Gastroesophageal sphincter (tissue), 4 donors: Measurements from ENCODE around the gene BRINP2. TPM values are rescaled to one million over a fixed set of nuclear protein-coding genes. Genes with fewer than 3 reads are reported as not detected.

Experiments used
- ATAC-seq: fragments of 150-250 bp; one replicate; pipeline ENCODE4 v1.9.1; 2016; ENCODE audit warnings: mild to moderate bottlenecking, moderate library complexity
- H3K27ac ChIP-seq, 4 donors: fragments of 200-600 bp; sonication (generic) in 3 of 4; 1 replicate in 3 of 4; 2 replicates in 1 of 4; pipeline ENCODE4 v1.5.1; 2016 to 2019
- H3K27me3 ChIP-seq: fragments of 200-600 bp; sonication (generic); one replicate; pipeline ENCODE4 v1.5.1; 2019
- H3K36me3 ChIP-seq, 2 donors: fragments of 200-600 bp; sonication (generic); one replicate each; pipeline ENCODE4 v1.5.1; 2019; ENCODE audit warnings: control low read depth in 1 of 2
- H3K4me1 ChIP-seq, 3 donors: fragments of 200-600 bp; sonication (generic); 1 replicate in 2 of 3; 2 replicates in 1 of 3; pipeline ENCODE4 v1.5.1; 2016 to 2019; ENCODE audit warnings: control low read depth in 2 of 3
- H3K4me3 ChIP-seq, 2 donors: fragments of 200-600 bp; sonication (generic); one replicate each; pipeline ENCODE4 v1.5.1; 2019; ENCODE audit warnings: mild to moderate bottlenecking in 1 of 2, moderate library complexity in 1 of 2
- H3K9me3 ChIP-seq, 3 donors: fragments of 200-600 bp; sonication (generic); one replicate each; pipeline ENCODE4 v1.5.1; 2017 to 2019; ENCODE audit warnings: control low read depth in 2 of 3
- EP300 ChIP-seq: sonication (generic); formaldehyde crosslinking; IDR thresholded peaks from one replicate; pipeline ENCODE4 v1.6.1; 2017; ENCODE audit warnings: antibody characterized with exemption, mild to moderate bottlenecking
- POLR2A ChIP-seq, 2 donors: fragments of 450-650 bp; IDR thresholded peaks; one replicate each; pipeline ENCODE4 v1.6.1; 2017; ENCODE audit warnings: antibody characterized with exemption in 2 of 2, mild to moderate bottlenecking in 2 of 2, moderate library complexity in 1 of 2
- POLR2AphosphoS5 ChIP-seq: sonication (generic); formaldehyde crosslinking; IDR thresholded peaks from one replicate; pipeline ENCODE4 v1.6.1; 2017; ENCODE audit warnings: antibody characterized with exemption
- WGBS, 2 donors: methylation state at CpG; one replicate each; pipeline ENCODE4 v1.1.5; 2018; ENCODE audit warnings: low coverage in 1 of 2; 5-methylcytosine and 5-hydroxymethylcytosine counted together
- total RNA-seq, 4 donors: library from RNA; depleted of rRNA; stranded (reverse); fragments of >200 nt; gene quantifications; one replicate each; pipeline ENCODE4 v1.1.0, GENCODE V29; 2016
- TF ChIP-seq, protein P1 (sequence below), 4 experiments: fragments of 200-600 bp in 2 of 4; fragments of 450-650 bp in 2 of 4; sonication (generic) in 1 of 4; IDR thresholded peaks; one replicate each; pipeline ENCODE4 v1.5.1; 2017 to 2019; ENCODE audit warnings: antibody characterized with exemption in 4 of 4, mild to moderate bottlenecking in 2 of 4, moderate library complexity in 2 of 4

The BRINP2 gene
- total RNA-seq, 4 donors from 2014 or later = 0.62 to 3.3 (median 1.2) TPM; not detected in 1

DNA sequence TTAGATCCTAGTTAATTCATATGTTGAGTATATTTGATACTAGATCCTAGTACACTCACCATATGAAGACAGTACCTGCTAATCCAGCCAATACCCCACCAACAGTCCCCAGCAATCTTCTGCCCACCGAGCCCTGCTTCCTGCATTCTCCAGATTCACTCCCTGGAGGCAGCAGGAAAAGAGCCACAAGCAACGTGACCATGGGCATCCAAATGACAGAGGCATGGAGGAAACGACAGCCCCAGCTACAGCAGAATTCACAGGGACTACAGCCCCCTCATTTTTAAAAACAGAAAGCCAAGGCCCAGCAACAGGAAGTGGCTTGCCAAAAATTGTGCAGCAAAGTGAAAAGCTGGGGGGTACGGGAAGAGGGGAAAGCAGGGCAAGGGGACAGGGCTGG, 35.5 kb upstream of the BRINP2 start:
- ATAC-seq = no peak
- Histone ChIP-seq H3K9me3 (no peaks in the 10 kb centered on the region), H3K36me3 (no peaks in the 10 kb centered on the region), H3K27me3 (no peaks in the 10 kb centered on the region), H3K27ac (no peak overlapping the region), H3K4me1 (no peaks in the 10 kb centered on the region), H3K4me3 (no peak overlapping the region)
- TF ChIP-seq EP300 = no peak
- no peak for TF ChIP-seq POLR2AphosphoS5
- no peak for TF ChIP-seq POLR2A (IDR thresholded peaks at IDR 0.05)
- TF ChIP-seq, protein P1, sequence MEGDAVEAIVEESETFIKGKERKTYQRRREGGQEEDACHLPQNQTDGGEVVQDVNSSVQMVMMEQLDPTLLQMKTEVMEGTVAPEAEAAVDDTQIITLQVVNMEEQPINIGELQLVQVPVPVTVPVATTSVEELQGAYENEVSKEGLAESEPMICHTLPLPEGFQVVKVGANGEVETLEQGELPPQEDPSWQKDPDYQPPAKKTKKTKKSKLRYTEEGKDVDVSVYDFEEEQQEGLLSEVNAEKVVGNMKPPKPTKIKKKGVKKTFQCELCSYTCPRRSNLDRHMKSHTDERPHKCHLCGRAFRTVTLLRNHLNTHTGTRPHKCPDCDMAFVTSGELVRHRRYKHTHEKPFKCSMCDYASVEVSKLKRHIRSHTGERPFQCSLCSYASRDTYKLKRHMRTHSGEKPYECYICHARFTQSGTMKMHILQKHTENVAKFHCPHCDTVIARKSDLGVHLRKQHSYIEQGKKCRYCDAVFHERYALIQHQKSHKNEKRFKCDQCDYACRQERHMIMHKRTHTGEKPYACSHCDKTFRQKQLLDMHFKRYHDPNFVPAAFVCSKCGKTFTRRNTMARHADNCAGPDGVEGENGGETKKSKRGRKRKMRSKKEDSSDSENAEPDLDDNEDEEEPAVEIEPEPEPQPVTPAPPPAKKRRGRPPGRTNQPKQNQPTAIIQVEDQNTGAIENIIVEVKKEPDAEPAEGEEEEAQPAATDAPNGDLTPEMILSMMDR (IDR thresholded peaks at IDR 0.05) = no peak
- 40 to 71% methylated on average over 2 of the region's 4 CpGs for WGBS, 2 donors

DNA sequence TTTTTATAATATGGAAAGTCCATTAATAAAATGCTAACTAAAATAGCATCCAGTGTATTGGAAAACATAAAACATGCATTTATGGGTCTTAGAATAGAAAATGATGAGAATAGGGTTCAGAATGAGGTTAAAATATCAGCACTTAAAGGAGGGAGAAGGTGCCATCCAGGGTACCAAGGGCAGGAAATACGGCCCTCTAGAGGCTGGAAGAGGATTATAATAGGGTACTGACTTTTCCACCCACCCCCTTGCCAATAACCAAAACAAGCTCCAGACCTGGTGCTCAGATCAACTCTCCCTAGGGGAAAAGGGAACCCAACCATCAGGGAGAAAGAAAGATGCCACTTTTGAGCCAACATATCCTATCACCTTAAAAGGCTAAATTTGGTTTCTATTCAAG, 32.9 kb upstream of the BRINP2 start:
- Histone ChIP-seq H3K4me3 (no peak overlapping the region), H3K9me3 (no peaks in the 10 kb centered on the region), H3K27ac (no peak overlapping the region), H3K4me1 (no peaks in the 10 kb centered on the region), H3K36me3 (no peaks in the 10 kb centered on the region), H3K27me3 (no peaks in the 10 kb centered on the region)
- no peak for ATAC-seq
- 30 to 100% methylated on average over 1 of the region's 1 CpG for WGBS, 2 donors
- TF ChIP-seq, protein P1 (IDR thresholded peaks at IDR 0.05) = no peak
- no peak for TF ChIP-seq POLR2A (IDR thresholded peaks at IDR 0.05)
- no peak for TF ChIP-seq EP300
- TF ChIP-seq POLR2AphosphoS5 = no peak

DNA sequence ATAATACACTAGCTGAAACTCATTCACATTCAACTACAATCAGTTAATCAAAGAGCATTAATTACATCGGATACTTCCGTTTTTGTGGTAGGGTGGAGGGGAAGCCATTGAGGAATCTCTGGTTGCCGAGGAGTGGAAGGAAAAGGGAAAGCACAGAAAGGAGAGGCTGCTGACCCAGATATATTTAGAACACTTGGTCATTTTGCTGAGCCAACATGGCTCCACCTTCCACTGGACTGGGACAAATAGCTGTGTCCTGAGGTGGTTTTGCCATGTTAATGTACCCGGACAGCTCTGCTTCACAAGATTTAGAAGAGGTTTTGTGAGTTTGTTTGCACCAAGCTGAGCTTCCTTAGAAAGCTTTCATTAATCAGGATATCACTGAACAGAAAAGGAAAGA, 32.4 kb upstream of the BRINP2 start:
- Histone ChIP-seq H3K36me3 (no peaks in the 10 kb centered on the region), H3K4me1 (no peaks in the 10 kb centered on the region), H3K27me3 (no peaks in the 10 kb centered on the region), H3K27ac (no peak overlapping the region), H3K4me3 (no peak overlapping the region), H3K9me3 (no peaks in the 10 kb centered on the region)
- TF ChIP-seq EP300 = no peak
- no peak for TF ChIP-seq POLR2AphosphoS5
- no peak for TF ChIP-seq POLR2A (IDR thresholded peaks at IDR 0.05)
- TF ChIP-seq, protein P1 (IDR thresholded peaks at IDR 0.05) = no peak
- ATAC-seq = no peak
- WGBS, 2 donors = 88 to 94% methylated on average over 3 to 4 of the region's 4 CpGs

DNA sequence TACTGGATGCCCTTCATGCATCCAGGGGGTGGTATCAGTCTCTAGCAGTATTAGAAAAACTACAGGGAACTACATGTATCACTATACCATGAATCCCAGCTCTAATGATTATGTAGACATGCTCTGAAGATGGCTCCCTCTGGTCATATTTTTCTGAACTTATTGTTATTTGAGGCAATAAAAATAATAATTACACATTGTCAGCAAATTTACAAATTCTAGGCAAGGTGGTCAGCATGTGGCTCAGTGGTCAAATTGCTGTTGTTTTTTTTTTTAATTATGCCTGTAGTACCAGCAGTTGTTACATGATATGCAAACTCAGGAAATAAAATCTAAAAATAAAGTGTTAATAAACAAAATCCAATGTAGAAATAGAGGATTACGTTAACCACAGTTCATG, 28.7 kb upstream of the BRINP2 start:
- Histone ChIP-seq H3K9me3 (no peaks in the 10 kb centered on the region), H3K4me1 (peaks cover 0 to 13% (median 3%) of the 10 kb centered on the region in 3 donors), H3K27ac (no peak overlapping the region), H3K27me3 (no peaks in the 10 kb centered on the region), H3K36me3 (no peaks in the 10 kb centered on the region), H3K4me3 (no peak overlapping the region)
- TF ChIP-seq POLR2AphosphoS5 (no peak), EP300 (no peak), POLR2A (IDR thresholded peaks at IDR 0.05) (no peak)
- TF ChIP-seq, protein P1 (IDR thresholded peaks at IDR 0.05) = no peak
- WGBS, 2 donors = 42 to 53% methylated on average over 1 of the region's 1 CpG
- ATAC-seq = no peak

DNA sequence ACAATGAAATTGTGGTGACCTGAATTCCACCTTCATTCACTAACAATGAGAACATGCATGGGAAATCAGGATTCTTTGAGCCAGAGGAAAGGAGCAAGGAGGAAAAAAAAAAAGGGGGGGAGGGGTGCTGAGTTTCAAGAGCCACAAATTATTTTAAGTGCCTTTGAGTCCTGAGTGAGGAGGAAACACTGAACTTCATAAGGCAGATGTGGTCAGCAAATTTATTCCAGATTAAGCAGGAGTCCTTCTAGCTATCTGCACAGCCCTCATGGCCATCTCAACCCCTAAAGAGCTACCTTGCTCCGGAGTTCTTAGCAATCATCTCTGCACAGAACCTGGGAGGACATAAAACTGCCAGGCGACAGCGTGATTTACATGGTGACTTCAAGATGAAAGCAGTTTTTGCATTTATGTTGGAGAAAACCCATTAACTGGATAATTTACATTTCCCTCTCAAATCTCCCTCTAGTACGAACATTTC, 27.9 kb upstream of the BRINP2 start:
- Histone ChIP-seq H3K4me1 (peaks cover 0 to 13% (median 3%) of the 10 kb centered on the region in 3 donors), H3K27ac (no peak overlapping the region), H3K36me3 (no peaks in the 10 kb centered on the region), H3K27me3 (no peaks in the 10 kb centered on the region), H3K4me3 (no peak overlapping the region), H3K9me3 (no peaks in the 10 kb centered on the region)
- no peak for ATAC-seq
- TF ChIP-seq POLR2A (IDR thresholded peaks at IDR 0.05) (no peak), EP300 (no peak), POLR2AphosphoS5 (no peak)
- TF ChIP-seq, protein P1 (IDR thresholded peaks at IDR 0.05) = no peak
- 89 to 95% methylated on average over 2 to 4 of the region's 4 CpGs for WGBS, 2 donors
